HepG2 (cell line): Measurements from ENCODE around the gene ACOT6. TPM values are rescaled to one million over a fixed set of nuclear protein-coding genes. Genes with fewer than 3 reads are reported as not detected.

Experiments
- ATAC-seq: fragments of 200-7000 bp; cut with Tn5 transposase; 3 replicates; pipeline ENCODE4 v1.9.1; 2020; ENCODE audit warnings: mild to moderate bottlenecking, moderate library complexity
- BruUV-seq: library from RNA; stranded (reverse); fragments of 400-500 nt; replicated peaks from 2 replicates; lab custom pipeline; 2021; lab: Mats Ljungman, UMichigan
- CTCF ChIA-PET: fragments of 300-600 bp; formaldehyde crosslinking; extraction: SDS; loops from one replicate; lab custom pipeline; 2021; ENCODE audit warnings: low total read pairs, inconsistent platforms, low intra/inter-chr PET ratio; lab: Yijun Ruan, JAX
- POLR2A ChIA-PET: fragments of 350-600 bp; sonication (Branson Sonifier 250); formaldehyde crosslinking; loops from one replicate; lab custom pipeline; 2020; ENCODE audit warnings: antibody characterized with exemption, inconsistent platforms; lab: Yijun Ruan, JAX
- DNase-seq: peaks from one replicate; pipeline ENCODE4 v3.0.0-alpha.2; 2015; ENCODE audit warnings: low spot score
- FAIRE-seq: peaks from 3 replicates; lab custom pipeline; 2011; peaks lifted over from hg19 to GRCh38; lab: Jason Lieb, UNC
- H2AFZ ChIP-seq: one replicate; pipeline ENCODE4 v1.6.1; 2011; ENCODE audit warnings: low read length, inconsistent platforms
- H3K27ac ChIP-seq: fragments of 300-600 bp; 3 replicates; pipeline ENCODE4 v1.8.0; 2011; ENCODE audit warnings: mixed run types, mild to moderate bottlenecking, mixed read lengths, low read length, inconsistent platforms; ENCODE audit not compliant: insufficient read depth; ENCODE audit errors: extremely low read length
- H3K27me3 ChIP-seq, 2 experiments: fragments of 200-600 bp in 1 of 2; 2 replicates in 1 of 2; 3 replicates in 1 of 2; pipeline versions ENCODE4 v1.6.0 to v1.8.0; 2011; ENCODE audit warnings: low read length in 2 of 2, mild to moderate bottlenecking in 2 of 2, moderate library complexity in 2 of 2, inconsistent platforms in 1 of 2; ENCODE audit not compliant: insufficient read depth in 2 of 2, control insufficient read depth in 1 of 2
- H3K36me3 ChIP-seq, 2 experiments: fragments of 200-600 bp in 1 of 2; replicated peaks in 1 of 2; 2 replicates in 1 of 2; 3 replicates in 1 of 2; pipeline versions ENCODE4 v1.5.1 to v1.8.0; 2011; ENCODE audit warnings: low read length in 2 of 2, inconsistent platforms in 1 of 2; ENCODE audit not compliant: insufficient read depth in 2 of 2, control insufficient read depth in 1 of 2
- H3K4me1 ChIP-seq: 2 replicates; pipeline ENCODE4 v1.5.1; 2012; ENCODE audit warnings: low read length, inconsistent platforms; ENCODE audit not compliant: insufficient read depth
- H3K4me2 ChIP-seq: 2 replicates; pipeline ENCODE4 v1.6.0; 2011; ENCODE audit warnings: low read depth, low read length, inconsistent platforms
- H3K4me3 ChIP-seq, 3 experiments: fragments of 200-600 bp in 1 of 3; sonication (generic), shearing (Covaris generic) in 1 of 3; replicated peaks in 1 of 3; 2 replicates each; pipeline ENCODE4 v1.5.1; 2011 to 2016; ENCODE audit warnings: low read length in 3 of 3, inconsistent platforms in 2 of 3, low read depth in 2 of 3, mild to moderate bottlenecking in 2 of 3, control low read depth in 1 of 3, mixed read lengths in 1 of 3; ENCODE audit not compliant: insufficient read depth in 1 of 3
- H3K79me2 ChIP-seq: one replicate; pipeline ENCODE4 v1.6.1; 2011; ENCODE audit warnings: low read length, inconsistent platforms; ENCODE audit not compliant: insufficient read depth
- H3K9ac ChIP-seq: 2 replicates; pipeline ENCODE4 v1.6.0; 2011; ENCODE audit warnings: mild to moderate bottlenecking, low read depth, low read length, inconsistent platforms; ENCODE audit not compliant: insufficient read depth
- H3K9me3 ChIP-seq: 2 replicates; pipeline ENCODE4 v1.5.1; 2012; ENCODE audit warnings: mild to moderate bottlenecking, low read length
- H4K20me1 ChIP-seq: 2 replicates; pipeline ENCODE4 v1.6.0; 2011; ENCODE audit warnings: inconsistent platforms, mild to moderate bottlenecking, low read length, moderate library complexity; ENCODE audit not compliant: insufficient read depth
- BRD4 ChIP-seq: sonication (generic); formaldehyde crosslinking; IDR thresholded peaks from 2 replicates; pipeline ENCODE4 v1.4.0; 2020; ENCODE audit warnings: missing genetic modification reagents
- CEBPG ChIP-seq: IDR thresholded peaks from 2 replicates; pipeline ENCODE4 v1.6.1; 2016
- CHD4 ChIP-seq: fragments of 200-600 bp; sonication (generic); IDR thresholded peaks from 2 replicates; pipeline ENCODE4 v1.7.0; 2017; ENCODE audit warnings: mild to moderate bottlenecking, low read length, borderline replicate concordance
- DMAP1 ChIP-seq: IDR thresholded peaks from 2 replicates; pipeline ENCODE4 v1.6.1; 2016
- DNMT3B ChIP-seq: conservative IDR thresholded peaks from 2 replicates; pipeline ENCODE4 v1.6.1; 2016; ENCODE audit warnings: missing biosample characterization, control low read depth
- HMG20A ChIP-seq: IDR thresholded peaks from 2 replicates; pipeline ENCODE4 v1.6.1; 2016; ENCODE audit warnings: borderline replicate concordance
- HMGA1 ChIP-seq: sonication (generic); formaldehyde crosslinking; conservative IDR thresholded peaks from 2 replicates; pipeline ENCODE4 v1.4.0; 2020; ENCODE audit warnings: missing genetic modification reagents
- MED1 ChIP-seq: sonication (generic); formaldehyde crosslinking; IDR thresholded peaks from 2 replicates; pipeline ENCODE4 v1.4.0; 2020; ENCODE audit warnings: missing genetic modification reagents
- MTF1 ChIP-seq: sonication (generic); formaldehyde crosslinking; IDR thresholded peaks from 2 replicates; pipeline ENCODE4 v1.5.0; 2020; ENCODE audit warnings: missing genetic modification reagents
- NRL ChIP-seq: sonication (generic); formaldehyde crosslinking; IDR thresholded peaks from 2 replicates; pipeline ENCODE4 v1.5.0; 2020; ENCODE audit warnings: missing genetic modification reagents, mild to moderate bottlenecking, moderate library complexity, borderline replicate concordance
- RBM22 ChIP-seq: fragments of 200-400 bp; formaldehyde crosslinking; optimal IDR thresholded peaks from 2 replicates; pipeline ENCODE3; 2017; ENCODE audit warnings: mild to moderate bottlenecking, low read length, moderate library complexity
- SMARCE1 ChIP-seq: fragments of 450-650 bp; IDR thresholded peaks from 2 replicates; pipeline ENCODE4 v1.6.1; 2017; ENCODE audit warnings: borderline replicate concordance
- ZFP36 ChIP-seq: fragments of 150-350 bp; IDR thresholded peaks from 2 replicates; pipeline ENCODE4 v1.6.1; 2018; ENCODE audit warnings: borderline replicate concordance, low read length, low read depth; ENCODE audit not compliant: partially characterized antibody
- ZNF562 ChIP-seq: sonication (generic); formaldehyde crosslinking; IDR thresholded peaks from 2 replicates; pipeline ENCODE4 v1.8.0; 2022; ENCODE audit warnings: missing genetic modification reagents, borderline replicate concordance
- ZNF615 ChIP-seq: sonication (generic); formaldehyde crosslinking; IDR thresholded peaks from 2 replicates; pipeline ENCODE4 v1.5.0; 2020; ENCODE audit warnings: mild to moderate bottlenecking, missing genetic modification reagents, borderline replicate concordance
- ZNF672 ChIP-seq: sonication (generic); formaldehyde crosslinking; IDR thresholded peaks from 2 replicates; pipeline ENCODE4 v1.8.1; 2022; ENCODE audit warnings: missing genetic modification reagents
- ZNF703 ChIP-seq: sonication (generic); formaldehyde crosslinking; IDR thresholded peaks from 2 replicates; pipeline ENCODE4 v1.5.1; 2020; ENCODE audit warnings: missing genetic modification reagents, mild to moderate bottlenecking, moderate library complexity, borderline replicate concordance
- WGBS: methylation state at CpG from one replicate; pipeline ENCODE4 v1.1.6; 2017; ENCODE audit warnings: low lambda C conversion rate; 5-methylcytosine and 5-hydroxymethylcytosine counted together
- in situ Hi-C: cut with HindIII; loops from 2 replicates; pipeline ENCODE4 v1.10.0; 2017; ENCODE audit warnings: low pct_unique_long_range_greater_than_20kb; ENCODE audit not compliant: extremely low pct_ligation_motif_present
- intact Hi-C: fragments of 100-400 bp; cut with micrococcal nuclease; formaldehyde crosslinking; loops from one replicate; pipeline ENCODE4 v1.10.0; 2022; ENCODE audit not compliant: unreplicated experiment
- polyA plus RNA-seq, 8 experiments: library from polyadenylated mRNA; depleted of rRNA in 3 of 8; stranded (reverse) in 7 of 8; unstranded in 1 of 8; fragments of >200 nt; fragmentation: Illumina TruSeq in 4 of 8; extraction: Trizol in 4 of 8; gene quantifications; 2 replicates each; pipeline versions ENCODE4 v1.2.1 to v1.2.3, GENCODE V29; 2011 to 2016; ENCODE audit warnings: low read depth in 4 of 8, missing spikeins in 1 of 8, mixed read lengths in 1 of 8; ENCODE audit not compliant: insufficient read depth in 1 of 8
- total RNA-seq, 5 experiments: library from RNA; depleted of rRNA; stranded (reverse); fragments of >200 nt; fragmentation: Illumina TruSeq; extraction: Trizol; gene quantifications; 2 replicates each; pipeline ENCODE4 v1.2.3, GENCODE V29; 2016; ENCODE audit warnings: low read depth in 1 of 5
- TF ChIP-seq, protein P1 (sequence below): IDR thresholded peaks from 2 replicates; pipeline ENCODE4 v1.4.0; 2020; ENCODE audit warnings: mild to moderate bottlenecking, missing genetic modification reagents

ACOT6 gene
- total and polyA plus RNA-seq, 2 of the 13 experiments (the other 11 are each of a cell fraction or from before 2014, with no cell fraction given), result 0.15 to 0.27 TPM

DNA sequence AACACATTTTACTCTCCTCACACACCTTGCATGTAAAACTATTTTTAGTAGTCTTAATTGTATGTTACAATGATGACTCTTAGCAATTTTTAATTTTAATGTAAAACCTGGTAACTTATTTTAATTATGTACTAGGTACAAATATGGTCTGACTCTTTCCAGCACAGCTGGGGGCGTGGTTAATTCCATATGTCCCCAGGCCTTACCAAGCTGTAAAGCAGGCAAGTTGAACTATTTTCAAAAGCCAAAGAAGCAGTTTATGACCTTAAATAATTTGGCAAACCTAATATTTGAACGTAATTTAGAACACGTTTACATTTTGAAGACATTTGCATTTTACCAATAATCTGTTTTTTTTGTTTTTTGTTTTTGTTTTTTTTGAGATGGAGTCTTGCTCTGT is 9.3 kb upstream of the ACOT6 start:
- Histone ChIP-seq H3K4me3 (no peak overlapping the region), H3K4me2 (no peak overlapping the region), H2AFZ (no peak overlapping the region), H3K4me1 (peaks cover 27% of the 10 kb centered on the region; the same call in 1 of the 2 replicates), H3K9me3 (no peaks in the 10 kb centered on the region), H3K36me3 (no peaks in the 10 kb centered on the region), H3K27ac (no peak overlapping the region), H3K79me2 (no peaks in the 10 kb centered on the region), H3K9ac (no peak overlapping the region), H3K27me3 (no peaks in the 10 kb centered on the region; a peak in 1 of 5 replicates), H4K20me1 (no peaks in the 10 kb centered on the region)
- intact Hi-C loops, result no loop called here
- TF ChIP-seq HMGA1 (CRISPR knock-in tag), result no peak
- no peak for TF ChIP-seq DMAP1
- no peak for TF ChIP-seq ZNF672
- no peak for TF ChIP-seq CEBPG
- TF ChIP-seq SMARCE1, result no peak
- in situ Hi-C loops, result no loop called here
- 14% methylated on average over 3 of the region's 3 CpGs for WGBS
- CTCF ChIA-PET, result no interaction called here
- no peak for DNase-seq
- no TSS peak for BruUV-seq
- no peak for ATAC-seq
- POLR2A ChIA-PET, result no interaction called here
- FAIRE-seq, result no peak

DNA sequence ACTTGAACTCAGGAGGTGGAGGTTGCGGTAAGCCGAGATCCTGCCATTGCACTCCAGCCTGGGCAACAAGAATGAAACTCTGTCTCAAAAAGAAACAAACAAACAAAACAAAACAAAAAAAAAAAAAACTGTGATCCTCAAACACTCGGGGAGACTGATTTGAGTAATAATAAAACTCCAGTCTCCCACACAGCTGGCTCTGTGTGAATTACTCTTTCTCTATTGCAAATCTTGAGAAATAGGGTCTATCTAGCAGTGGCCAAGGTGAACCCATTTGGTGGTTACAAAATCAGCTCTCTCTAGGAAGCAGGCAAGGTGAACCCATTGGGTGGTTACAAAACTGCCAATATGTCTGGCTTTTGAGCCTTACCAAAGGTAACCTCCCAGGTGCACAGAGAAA is 6.0 kb upstream of the ACOT6 start:
- Histone ChIP-seq H3K27ac (no peak overlapping the region), H3K27me3 (no peaks in the 10 kb centered on the region), H4K20me1 (no peaks in the 10 kb centered on the region), H2AFZ (no peak overlapping the region), H3K4me1 (peaks cover 25% of the 10 kb centered on the region), H3K36me3 (no peaks in the 10 kb centered on the region), H3K9ac (no peak overlapping the region), H3K4me3 (no peak overlapping the region), H3K4me2 (no peak overlapping the region), H3K9me3 (no peaks in the 10 kb centered on the region), H3K79me2 (no peaks in the 10 kb centered on the region)
- POLR2A ChIA-PET, result no interaction called here
- in situ Hi-C loops (no loop called here), intact Hi-C loops (no loop called here)
- FAIRE-seq, result no peak
- no peak for ATAC-seq
- no TSS peak for BruUV-seq
- no peak for DNase-seq
- 79% methylated on average over 3 of the region's 3 CpGs for WGBS
- CTCF ChIA-PET, result no interaction called here
- TF ChIP-seq HMG20A (CRISPR knock-in tag), result no peak
- no peak for TF ChIP-seq ZNF615
- TF ChIP-seq NRL (CRISPR knock-in tag), result no peak
- TF ChIP-seq, protein P1, sequence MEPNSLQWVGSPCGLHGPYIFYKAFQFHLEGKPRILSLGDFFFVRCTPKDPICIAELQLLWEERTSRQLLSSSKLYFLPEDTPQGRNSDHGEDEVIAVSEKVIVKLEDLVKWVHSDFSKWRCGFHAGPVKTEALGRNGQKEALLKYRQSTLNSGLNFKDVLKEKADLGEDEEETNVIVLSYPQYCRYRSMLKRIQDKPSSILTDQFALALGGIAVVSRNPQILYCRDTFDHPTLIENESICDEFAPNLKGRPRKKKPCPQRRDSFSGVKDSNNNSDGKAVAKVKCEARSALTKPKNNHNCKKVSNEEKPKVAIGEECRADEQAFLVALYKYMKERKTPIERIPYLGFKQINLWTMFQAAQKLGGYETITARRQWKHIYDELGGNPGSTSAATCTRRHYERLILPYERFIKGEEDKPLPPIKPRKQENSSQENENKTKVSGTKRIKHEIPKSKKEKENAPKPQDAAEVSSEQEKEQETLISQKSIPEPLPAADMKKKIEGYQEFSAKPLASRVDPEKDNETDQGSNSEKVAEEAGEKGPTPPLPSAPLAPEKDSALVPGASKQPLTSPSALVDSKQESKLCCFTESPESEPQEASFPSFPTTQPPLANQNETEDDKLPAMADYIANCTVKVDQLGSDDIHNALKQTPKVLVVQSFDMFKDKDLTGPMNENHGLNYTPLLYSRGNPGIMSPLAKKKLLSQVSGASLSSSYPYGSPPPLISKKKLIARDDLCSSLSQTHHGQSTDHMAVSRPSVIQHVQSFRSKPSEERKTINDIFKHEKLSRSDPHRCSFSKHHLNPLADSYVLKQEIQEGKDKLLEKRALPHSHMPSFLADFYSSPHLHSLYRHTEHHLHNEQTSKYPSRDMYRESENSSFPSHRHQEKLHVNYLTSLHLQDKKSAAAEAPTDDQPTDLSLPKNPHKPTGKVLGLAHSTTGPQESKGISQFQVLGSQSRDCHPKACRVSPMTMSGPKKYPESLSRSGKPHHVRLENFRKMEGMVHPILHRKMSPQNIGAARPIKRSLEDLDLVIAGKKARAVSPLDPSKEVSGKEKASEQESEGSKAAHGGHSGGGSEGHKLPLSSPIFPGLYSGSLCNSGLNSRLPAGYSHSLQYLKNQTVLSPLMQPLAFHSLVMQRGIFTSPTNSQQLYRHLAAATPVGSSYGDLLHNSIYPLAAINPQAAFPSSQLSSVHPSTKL (CRISPR knock-in tag), result no peak
- TF ChIP-seq BRD4 (CRISPR knock-in tag), result no peak
- TF ChIP-seq MED1 (CRISPR knock-in tag), result no peak
- TF ChIP-seq ZNF562 (CRISPR knock-in tag), result no peak
- no peak for TF ChIP-seq MTF1 (CRISPR knock-in tag)
- TF ChIP-seq ZNF703, result no peak
- no peak for TF ChIP-seq RBM22
- TF ChIP-seq DNMT3B (CRISPR knock-in tag), result no peak
- no peak for TF ChIP-seq ZFP36
- no peak for TF ChIP-seq CHD4
